Measurements from ENCODE around the gene MAPK4. TPM values are rescaled to one million over a fixed set of nuclear protein-coding genes. Genes with fewer than 3 reads are reported as not detected.

MAPK4 gene
- total RNA-seq, 2 donors from 2014 or later: 2.0 to 3.8 TPM

DNA sequence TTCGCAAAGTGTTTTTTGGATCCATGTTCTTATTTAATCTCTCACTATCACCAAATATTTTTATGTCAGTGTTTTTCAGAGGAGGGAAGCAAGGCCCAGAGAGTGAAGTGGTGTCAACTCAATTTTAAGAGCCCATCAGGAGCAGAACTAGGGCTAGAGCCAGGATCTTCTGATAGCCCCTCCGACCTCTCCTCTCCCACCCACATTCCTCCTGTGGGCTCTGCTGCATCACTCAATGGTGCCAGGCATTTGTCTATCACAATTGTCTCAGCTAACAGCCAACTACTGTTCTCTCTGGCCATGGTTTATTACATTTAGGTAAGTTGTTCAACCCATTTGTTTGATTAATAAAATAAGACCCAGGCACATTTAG, 68.6 kb downstream of the MAPK4 start:
- no peak overlapping the region for H3K9ac ChIP-seq (ENCODE audit: extremely low read depth, low read length, poor library complexity, severe bottlenecking)
- no peaks in the 10 kb centered on the region for H3K9me3 ChIP-seq (ENCODE audit: control insufficient read depth, low read length)
- no peak for TF ChIP-seq CTCF (conservative IDR thresholded peaks at IDR 0.05)
- DNase-seq: no peak
- peaks cover 16% of the 10 kb centered on the region for H3K27me3 Mint-ChIP-seq (ENCODE audit: insufficient read depth)
- no peaks in the 10 kb centered on the region for H3K4me1 ChIP-seq (ENCODE audit: control insufficient read depth, insufficient read depth, low read length)
- H3K27ac Mint-ChIP-seq: no peak overlapping the region
- H3K9me3 Mint-ChIP-seq: no peaks in the 10 kb centered on the region
- H3K27me3 ChIP-seq (ENCODE audit: control insufficient read depth, insufficient read depth, low read length, poor library complexity, severe bottlenecking): peaks cover 8% of the 10 kb centered on the region
- no peak overlapping the region for H3K4me3 Mint-ChIP-seq
- 95% methylated on average over 1 of the region's 2 CpGs; no CpG with 5 or more reads in 1 of the 2 experiments for WGBS, 2 experiments (ENCODE audit: insufficient coverage in 1 of 2, insufficient read length in 1 of 2)
- no peaks in the 10 kb centered on the region for H3K36me3 ChIP-seq (ENCODE audit: control insufficient read depth, insufficient read depth, low read length)
- no peak overlapping the region for H3K27ac ChIP-seq (ENCODE audit: low read depth, low read length)
- no peak overlapping the region for H3K4me3 ChIP-seq (ENCODE audit: low read length)
- peaks cover 13% of the 10 kb centered on the region for H3K4me1 Mint-ChIP-seq
- no peaks in the 10 kb centered on the region for H3K36me3 Mint-ChIP-seq (ENCODE audit: low read depth)

- Histone ChIP-seq H3K4me3 (ENCODE audit: low read length) (no peak overlapping the region), H3K9me3 (ENCODE audit: control insufficient read depth, low read length) (no peaks in the 10 kb centered on the region), H3K9ac (ENCODE audit: extremely low read depth, low read length, poor library complexity, severe bottlenecking) (no peak overlapping the region), H3K36me3 (ENCODE audit: control insufficient read depth, insufficient read depth, low read length) (no peaks in the 10 kb centered on the region), H3K27me3 (ENCODE audit: control insufficient read depth, insufficient read depth, low read length, poor library complexity, severe bottlenecking) (peaks cover 15% of the 10 kb centered on the region), H3K27ac (ENCODE audit: low read depth, low read length) (no peak overlapping the region), H3K4me1 (ENCODE audit: control insufficient read depth, insufficient read depth, low read length) (no peaks in the 10 kb centered on the region)
- peaks cover 19% of the 10 kb centered on the region for H3K27me3 Mint-ChIP-seq (ENCODE audit: insufficient read depth)
- H3K27ac Mint-ChIP-seq: no peak overlapping the region
- WGBS, 2 experiments (ENCODE audit: insufficient coverage in 1 of 2, insufficient read length in 1 of 2): 89 to 93% methylated on average over 5 of the region's 5 CpGs
- peaks cover 16% of the 10 kb centered on the region for H3K4me1 Mint-ChIP-seq
- DNase-seq: no peak
- H3K9me3 Mint-ChIP-seq: no peaks in the 10 kb centered on the region
- no peak overlapping the region for H3K4me3 Mint-ChIP-seq
- TF ChIP-seq CTCF (conservative IDR thresholded peaks at IDR 0.05): no peak
- H3K36me3 Mint-ChIP-seq (ENCODE audit: low read depth): no peaks in the 10 kb centered on the region
Observed at GRCh38 chr18:50629148-50629631, 69.3 kb downstream of the MAPK4 start.

DNA sequence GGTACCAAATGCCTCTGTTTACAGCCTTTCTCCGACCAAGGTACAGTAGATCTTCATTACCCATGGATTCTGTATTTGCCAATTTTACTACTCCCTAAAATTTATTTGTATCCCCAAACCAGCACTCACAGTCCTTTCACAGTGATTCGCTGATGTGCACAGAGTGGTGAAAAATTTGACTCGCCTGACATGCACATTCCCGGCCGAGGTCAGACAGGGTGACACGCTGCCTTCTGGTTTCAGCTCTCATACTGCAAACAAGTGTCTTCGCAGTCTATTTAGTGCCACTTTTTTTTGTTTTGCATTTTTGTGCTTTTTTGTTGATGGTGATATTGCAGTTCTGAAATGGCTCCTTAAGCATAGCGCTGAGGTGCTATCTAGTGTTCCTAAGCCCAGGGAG, 71.0 kb downstream of the MAPK4 start:
- TF ChIP-seq CTCF (conservative IDR thresholded peaks at IDR 0.05): no peak
- Mint-ChIP-seq H3K36me3 (ENCODE audit: low read depth) (no peaks in the 10 kb centered on the region), H3K27me3 (ENCODE audit: insufficient read depth) (peaks cover 15% of the 10 kb centered on the region), H3K4me3 (no peak overlapping the region), H3K4me1 (peaks cover 16% of the 10 kb centered on the region), H3K9me3 (no peaks in the 10 kb centered on the region), H3K27ac (no peak overlapping the region)
- Histone ChIP-seq H3K27ac (ENCODE audit: low read depth, low read length) (no peak overlapping the region), H3K36me3 (ENCODE audit: control insufficient read depth, insufficient read depth, low read length) (no peaks in the 10 kb centered on the region), H3K27me3 (ENCODE audit: control insufficient read depth, insufficient read depth, low read length, poor library complexity, severe bottlenecking) (peaks cover 31% of the 10 kb centered on the region), H3K4me1 (ENCODE audit: control insufficient read depth, insufficient read depth, low read length) (no peaks in the 10 kb centered on the region), H3K9me3 (ENCODE audit: control insufficient read depth, low read length) (no peaks in the 10 kb centered on the region), H3K9ac (ENCODE audit: extremely low read depth, low read length, poor library complexity, severe bottlenecking) (no peak overlapping the region), H3K4me3 (ENCODE audit: low read length) (no peak overlapping the region)
- DNase-seq: no peak
- 92 to 95% methylated on average over 8 of the region's 8 CpGs for whole genome bisulfite sequencing, 2 experiments (ENCODE audit: insufficient coverage in 1 of 2, insufficient read length in 1 of 2)

Measured in endodermal cell (in vitro differentiated cells).